GM18909 (cell line): ENCODE data around the gene RABGAP1L.
"Not testable (repeated sequence)": the region's sequence is repeated elsewhere in the genome, so short reads cannot be mapped to it uniquely, and the experiment has no call there.

Source experiments
- ATAC-seq: cut with Tn5 transposase; IDR thresholded peaks from one replicate; pipeline ENCODE4 v1.9.1; 2021; ENCODE audit warnings: mild to moderate bottlenecking; ENCODE audit not compliant: unreplicated experiment, poor library complexity

The RABGAP1L gene

DNA sequence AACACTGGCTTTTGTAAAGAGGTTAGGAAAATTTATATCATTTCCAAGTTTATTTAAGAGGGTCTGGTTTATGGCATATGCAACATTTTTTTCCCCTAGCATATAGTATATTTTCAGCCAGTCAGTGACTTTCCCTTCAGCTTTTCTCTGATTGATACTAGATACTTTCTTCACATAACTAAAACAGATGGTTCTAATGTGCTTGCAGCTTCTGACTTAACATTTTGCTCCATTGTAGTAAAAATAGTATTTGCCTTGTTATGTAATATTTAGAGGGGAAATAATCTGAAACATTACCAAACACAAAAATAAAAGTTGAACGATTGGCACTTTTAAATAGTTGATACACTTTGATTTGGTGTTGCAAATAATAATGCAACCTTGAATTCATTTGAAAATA, 480.1 kb downstream of the RABGAP1L start:
- no peak for ATAC-seq

DNA sequence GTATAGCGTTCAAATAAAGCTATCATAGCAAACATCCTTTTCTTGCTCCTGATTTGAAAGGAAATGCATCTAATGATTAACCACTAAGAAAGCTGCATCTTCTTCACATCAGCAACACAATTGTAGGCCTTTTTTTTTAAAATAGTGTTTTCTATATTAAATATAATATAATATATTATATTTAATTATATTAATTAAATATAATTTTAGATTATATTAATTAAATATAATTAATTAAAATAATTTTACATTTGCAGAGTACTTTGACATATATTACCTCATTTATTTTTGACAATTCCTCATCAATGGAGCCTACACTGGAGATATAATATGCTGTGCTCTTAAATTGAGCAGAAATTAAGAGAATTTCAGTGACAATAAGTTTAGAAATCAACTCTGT, 481.5 kb downstream of the RABGAP1L start:
- ATAC-seq = no peak

- no peak for ATAC-seq
Observed at GRCh38 chr1:174642393-174642792, 483.1 kb downstream of the RABGAP1L start.

GRCh38 chr1:174643206-174643605, 483.9 kb downstream of the RABGAP1L start:
- ATAC-seq = no peak

DNA sequence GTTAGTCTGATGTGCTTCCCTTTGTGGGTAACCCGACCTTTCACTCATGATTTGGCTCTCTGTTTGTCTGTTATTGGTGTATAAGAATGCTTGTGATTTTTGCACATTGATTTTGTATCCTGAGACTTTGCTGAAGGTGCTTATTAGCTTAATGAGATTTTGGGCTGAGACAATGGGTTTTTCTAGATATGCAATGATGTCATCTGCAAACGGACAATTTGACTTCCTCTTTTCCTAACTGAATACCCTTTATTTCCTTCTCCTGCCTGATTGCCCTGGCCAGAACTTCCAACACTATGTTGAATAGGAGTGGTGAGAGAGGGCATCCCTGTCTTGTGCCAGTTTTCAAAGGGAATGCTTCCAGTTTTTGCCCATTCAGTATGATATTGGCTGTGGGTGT, 490.3 kb downstream of the RABGAP1L start:
- ATAC-seq = not testable (repeated sequence)

- no peak for ATAC-seq
Observed at GRCh38 chr1:174652569-174653280, 493.4 kb downstream of the RABGAP1L start.

DNA sequence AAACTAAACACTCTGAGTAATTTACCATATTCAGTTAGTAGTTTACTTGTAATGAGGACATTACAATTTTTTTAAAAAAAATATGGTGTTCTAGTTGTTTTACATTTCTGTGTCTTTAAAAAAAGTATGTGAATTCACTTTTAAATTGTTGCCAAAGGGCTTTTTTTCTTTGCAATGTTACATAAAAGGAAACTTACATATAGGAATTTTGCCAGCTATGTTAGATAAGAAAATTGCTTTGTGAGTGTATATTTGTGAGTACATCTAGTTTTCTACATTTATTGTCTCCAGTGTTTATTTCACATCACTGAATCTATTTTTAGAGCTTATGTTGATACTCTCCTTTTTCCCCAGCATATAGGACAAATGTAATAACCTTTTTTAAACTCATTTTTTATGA, 495.2 kb downstream of the RABGAP1L start:
- ATAC-seq = no peak

DNA sequence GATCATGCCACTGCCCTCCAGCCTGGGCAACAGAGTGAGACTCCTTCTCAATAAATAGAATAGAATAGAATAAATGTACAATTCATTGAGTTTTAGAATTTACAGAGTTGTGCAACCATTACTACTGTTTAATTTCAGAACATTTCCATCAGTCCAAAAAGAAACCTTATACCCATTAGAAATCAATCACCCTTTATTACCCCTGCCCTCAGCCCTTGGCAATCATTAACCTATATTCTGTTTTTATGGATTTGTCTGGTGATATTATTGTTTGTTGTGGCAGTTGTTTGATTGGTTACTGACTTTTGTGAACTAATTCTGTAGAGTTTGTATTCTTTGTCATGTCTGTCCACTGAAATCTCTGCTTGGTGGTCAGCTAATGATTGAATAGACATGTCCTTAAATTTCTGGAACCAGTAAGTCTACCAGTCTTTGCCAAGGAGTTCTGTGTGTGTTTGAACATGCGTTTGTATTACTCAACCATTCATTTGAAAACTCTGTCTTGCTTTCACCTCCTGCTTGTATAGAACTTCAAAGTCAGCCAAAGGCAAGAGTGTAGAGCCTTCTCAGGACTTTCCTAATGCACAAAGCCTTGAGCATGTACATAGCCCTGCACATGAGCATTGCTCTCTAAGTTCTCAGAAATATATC, 497.2 kb downstream of the RABGAP1L start:
- no peak for ATAC-seq

DNA sequence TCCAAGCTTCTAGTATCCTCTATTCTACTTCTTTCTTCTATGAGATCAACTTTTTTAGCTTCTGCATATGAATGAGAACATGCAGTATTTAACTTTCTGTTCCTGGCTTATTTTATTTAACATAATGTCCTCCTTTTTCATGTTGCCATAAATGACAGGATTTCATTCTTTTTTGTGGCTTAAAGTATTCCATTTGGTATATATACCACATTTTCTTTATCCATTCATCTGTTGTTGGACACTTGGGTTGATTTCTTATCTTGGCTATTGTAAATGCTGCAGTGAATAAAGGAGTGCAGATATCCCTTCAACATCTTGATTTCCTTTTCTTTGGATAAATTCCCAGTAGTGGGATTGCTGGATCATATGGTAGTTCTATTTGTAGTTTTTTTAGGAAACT, 498.1 kb downstream of the RABGAP1L start:
- no peak for ATAC-seq

GRCh38 chr1:174657893-174658292, 498.6 kb downstream of the RABGAP1L start:
- ATAC-seq = no peak

DNA sequence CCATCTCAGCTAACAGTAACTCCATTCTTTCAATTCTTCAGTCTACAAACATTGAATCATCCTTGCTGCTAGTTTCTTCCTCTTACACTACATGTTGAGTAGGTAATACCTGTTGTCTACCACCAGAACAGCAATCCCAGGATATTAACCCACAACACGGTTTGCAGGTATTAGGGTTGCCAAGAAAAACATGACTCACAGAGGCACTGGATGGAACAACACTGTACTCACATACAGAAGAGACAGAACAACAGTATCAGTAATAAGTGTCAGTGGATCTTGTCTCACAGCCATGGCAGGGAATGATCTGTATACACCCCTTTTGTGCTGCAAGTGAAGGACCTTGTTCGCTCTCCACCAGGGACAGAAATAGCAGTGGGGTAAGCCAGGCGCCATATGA, 500.5 kb downstream of the RABGAP1L start:
- no peak for ATAC-seq

DNA sequence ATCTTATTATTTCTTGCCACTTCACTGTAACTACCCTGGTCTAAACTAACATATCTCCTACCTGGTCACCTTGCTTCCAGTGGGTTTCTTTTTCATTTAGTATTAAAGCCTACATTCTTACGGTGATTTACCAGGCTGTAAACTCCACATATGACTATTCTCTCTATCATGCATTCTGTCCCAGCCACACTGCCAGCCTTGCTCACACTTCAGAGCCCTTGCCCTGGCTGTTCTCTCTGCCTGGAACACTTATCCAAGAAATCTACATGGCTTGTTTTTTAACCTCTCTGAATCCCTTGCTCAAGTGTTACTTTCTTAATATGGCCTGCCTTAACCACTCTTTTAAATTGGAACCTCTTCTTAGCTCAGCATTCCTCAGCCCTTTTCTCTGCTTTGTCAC, 501.2 kb downstream of the RABGAP1L start:
- no peak for ATAC-seq

GRCh38 chr1:174663358-174663757, 504.0 kb downstream of the RABGAP1L start:
- ATAC-seq = no peak

DNA sequence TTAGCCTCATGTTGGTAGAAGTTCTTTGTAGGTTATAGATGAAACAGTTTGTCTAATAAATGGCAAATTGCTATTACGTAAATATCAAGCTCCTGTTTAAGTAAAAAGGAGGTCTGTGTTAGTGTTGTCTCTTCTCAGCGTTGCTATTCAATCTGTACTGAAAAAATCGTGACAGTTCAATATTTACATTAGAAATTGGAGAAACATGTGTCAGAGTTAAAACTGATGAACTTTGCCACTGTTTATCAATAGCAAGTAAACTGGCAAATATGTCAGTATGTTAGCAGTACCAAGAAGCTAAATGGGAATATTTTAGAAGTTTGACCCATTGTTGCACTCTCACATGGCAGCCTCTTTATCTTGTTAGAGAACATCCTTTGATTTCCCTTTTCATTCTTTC, 506.9 kb downstream of the RABGAP1L start:
- no peak for ATAC-seq

DNA sequence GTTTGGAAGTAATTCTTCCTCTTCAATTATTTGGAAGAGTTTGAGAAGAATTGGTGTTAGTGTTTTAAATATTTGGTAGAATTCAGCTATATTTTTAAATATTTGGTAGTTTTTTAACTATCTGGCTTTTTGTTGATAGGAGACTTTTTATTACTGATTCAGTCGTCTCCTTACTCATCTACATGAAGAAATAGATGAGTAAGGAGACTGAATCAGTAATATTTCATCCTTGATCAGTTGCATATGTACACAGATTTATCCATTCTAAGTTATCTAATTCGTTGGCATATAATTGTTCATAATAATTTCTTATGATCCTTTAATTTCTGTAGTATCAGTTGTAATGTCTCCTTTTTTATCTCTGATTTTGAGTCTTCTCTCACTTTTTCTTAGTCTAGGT, 512.5 kb downstream of the RABGAP1L start:
- ATAC-seq = no peak

GRCh38 chr1:174676856-174677255, 517.5 kb downstream of the RABGAP1L start:
- ATAC-seq = no peak

DNA sequence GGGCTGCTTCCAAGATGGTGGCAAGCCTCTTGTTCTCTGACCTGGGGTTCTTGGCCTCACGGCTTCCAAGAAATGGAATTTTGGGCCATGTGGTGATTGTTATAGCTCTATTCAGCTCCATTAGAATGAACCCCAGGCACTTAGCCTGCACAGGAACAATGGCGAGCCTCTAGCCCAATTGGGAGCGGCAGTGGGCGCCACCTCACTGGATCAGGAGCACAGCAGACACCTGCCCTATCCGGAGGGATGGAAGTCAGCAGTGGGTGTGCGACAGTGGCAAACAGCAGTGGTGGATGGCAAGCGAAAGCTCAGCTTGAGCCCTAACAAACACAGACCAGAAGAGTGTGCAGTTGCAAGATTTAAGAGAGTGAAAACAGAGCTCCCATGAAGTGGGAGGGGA, 519.3 kb downstream of the RABGAP1L start:
- no peak for ATAC-seq

DNA sequence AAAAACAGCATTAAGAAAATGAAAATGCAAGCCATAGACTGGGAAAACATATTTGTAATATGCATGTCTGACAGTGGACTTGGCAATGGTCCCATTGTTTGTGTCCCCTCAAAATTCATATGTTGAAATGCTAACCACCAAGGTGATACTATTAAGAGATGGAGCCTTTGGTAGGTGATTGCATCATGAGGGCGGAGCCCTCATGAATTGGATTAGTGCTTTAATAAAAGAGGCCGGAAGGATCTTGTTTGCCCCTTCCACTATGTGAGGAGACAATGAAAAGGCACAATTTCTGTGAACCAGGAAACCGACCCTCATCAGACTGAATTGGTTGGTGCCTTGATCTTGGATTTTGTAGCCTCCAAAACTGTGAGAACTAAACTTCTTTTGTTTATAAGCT, 520.8 kb downstream of the RABGAP1L start:
- ATAC-seq = no peak

- no peak for ATAC-seq
Observed at GRCh38 chr1:174682419-174683008, 523.2 kb downstream of the RABGAP1L start.

GRCh38 chr1:174686213-174686612, 526.9 kb downstream of the RABGAP1L start:
- ATAC-seq = no peak

- no peak for ATAC-seq
Observed at GRCh38 chr1:174689524-174689923, 530.2 kb downstream of the RABGAP1L start.

DNA sequence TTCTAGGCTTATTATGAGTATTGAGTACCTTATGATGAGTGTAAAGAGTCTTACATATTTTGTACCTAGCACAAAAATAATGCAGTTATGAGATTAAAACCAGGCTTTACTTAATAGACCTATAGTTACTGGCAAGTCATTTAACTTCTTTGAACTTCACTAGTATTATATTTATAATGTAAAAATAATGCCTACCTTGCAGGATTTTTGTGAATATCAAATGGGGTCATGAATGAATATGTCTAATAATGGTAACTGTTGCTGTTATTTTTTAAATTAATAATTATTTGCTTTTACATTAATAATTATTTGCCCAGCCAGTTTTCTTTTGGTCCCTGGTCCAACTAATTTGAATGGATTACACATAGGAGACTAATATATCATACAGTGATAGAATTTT, 530.9 kb downstream of the RABGAP1L start:
- no peak for ATAC-seq
